GM18520 (cell line): ENCODE measurements around the gene NPEPL1.
"Not testable (repeated sequence)": the region's sequence is repeated elsewhere in the genome, so short reads cannot be mapped to it uniquely, and the experiment has no call there.

Experiments used
- ATAC-seq: cut with Tn5 transposase; IDR thresholded peaks from one replicate; pipeline ENCODE4 v1.9.1; 2021; ENCODE audit not compliant: unreplicated experiment

Gene NPEPL1

DNA sequence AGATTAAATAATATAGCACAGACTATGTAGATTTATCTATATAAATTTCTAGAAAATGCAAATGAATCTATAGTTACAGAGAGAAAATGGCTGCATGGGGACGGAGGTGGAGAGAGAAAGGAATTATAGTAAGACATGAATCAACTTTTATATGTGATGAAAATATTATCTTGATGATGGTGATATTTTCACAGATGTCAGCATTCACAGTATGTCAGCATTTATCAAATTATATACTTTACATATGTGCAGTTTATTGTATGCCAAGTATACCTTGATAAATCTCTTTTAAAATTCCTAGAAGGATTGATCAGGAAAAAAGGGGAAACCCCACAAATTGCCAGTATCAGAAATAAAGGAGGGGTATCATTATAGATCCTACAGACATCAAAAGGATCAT is 44.6 kb downstream of the NPEPL1 start:
- ATAC-seq: no peak

DNA sequence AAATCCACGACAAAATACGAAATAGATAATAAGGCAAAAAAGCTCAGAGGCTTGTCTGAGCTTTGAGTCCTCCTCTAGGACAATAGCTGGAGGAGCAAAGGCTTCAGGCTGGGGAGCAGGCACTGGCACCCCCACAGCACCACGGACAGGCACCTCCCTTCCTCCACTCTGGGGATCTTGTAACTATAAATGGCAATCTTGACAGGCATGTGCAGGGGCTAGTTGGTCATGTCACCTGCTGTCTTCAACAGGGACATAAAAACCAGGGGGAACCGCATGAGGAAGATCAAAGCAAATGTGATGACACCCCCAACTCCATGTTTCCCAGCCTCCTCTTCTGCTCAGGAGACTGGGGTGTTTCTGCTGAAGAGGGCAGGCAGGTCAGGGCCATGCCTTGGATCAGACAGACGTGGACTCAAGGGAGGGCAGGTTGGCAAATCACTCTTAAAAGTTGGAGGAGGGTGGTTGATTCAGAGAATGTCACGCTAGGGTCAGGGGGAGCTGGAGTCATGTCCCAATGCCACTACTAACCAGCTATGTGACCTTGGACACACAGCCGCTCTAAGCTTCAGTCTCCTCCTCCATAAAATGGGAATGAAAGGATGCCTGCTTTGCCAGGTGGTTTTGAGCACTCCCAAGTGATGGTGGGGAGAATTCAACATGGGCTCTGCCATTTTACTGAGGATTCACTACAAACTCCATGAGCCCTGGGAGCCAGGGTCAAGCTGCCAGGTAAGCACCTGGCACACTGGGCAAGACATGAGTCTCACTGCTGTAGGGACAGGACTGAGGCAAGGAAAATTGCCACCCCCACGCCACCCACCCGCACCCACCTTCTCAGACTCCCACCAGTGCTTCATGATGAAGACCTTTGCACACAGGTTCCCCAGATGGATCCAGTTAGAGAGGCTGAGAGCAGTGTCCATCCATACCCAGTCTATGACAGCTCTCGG is 48.0 kb downstream of the NPEPL1 start:
- no peak for ATAC-seq

DNA sequence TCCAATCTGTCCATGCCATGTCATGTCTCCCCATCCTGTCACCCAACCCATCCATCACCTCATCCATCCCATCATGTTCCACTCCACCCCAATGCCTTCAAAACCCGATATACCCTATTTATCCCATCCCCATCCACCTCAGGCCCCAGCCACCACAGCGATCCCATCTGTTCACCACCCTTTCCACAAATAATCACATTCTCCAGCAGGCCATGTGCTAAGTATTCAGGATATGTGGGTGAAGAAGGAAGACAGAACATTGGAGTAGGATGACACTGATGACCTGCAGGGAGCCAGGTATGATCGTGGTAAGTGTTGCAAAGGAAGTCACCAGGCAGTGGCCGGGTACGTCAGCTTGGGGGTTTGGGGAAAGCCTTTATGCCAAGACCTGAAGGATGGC is 48.8 kb downstream of the NPEPL1 start:
- no peak for ATAC-seq

DNA sequence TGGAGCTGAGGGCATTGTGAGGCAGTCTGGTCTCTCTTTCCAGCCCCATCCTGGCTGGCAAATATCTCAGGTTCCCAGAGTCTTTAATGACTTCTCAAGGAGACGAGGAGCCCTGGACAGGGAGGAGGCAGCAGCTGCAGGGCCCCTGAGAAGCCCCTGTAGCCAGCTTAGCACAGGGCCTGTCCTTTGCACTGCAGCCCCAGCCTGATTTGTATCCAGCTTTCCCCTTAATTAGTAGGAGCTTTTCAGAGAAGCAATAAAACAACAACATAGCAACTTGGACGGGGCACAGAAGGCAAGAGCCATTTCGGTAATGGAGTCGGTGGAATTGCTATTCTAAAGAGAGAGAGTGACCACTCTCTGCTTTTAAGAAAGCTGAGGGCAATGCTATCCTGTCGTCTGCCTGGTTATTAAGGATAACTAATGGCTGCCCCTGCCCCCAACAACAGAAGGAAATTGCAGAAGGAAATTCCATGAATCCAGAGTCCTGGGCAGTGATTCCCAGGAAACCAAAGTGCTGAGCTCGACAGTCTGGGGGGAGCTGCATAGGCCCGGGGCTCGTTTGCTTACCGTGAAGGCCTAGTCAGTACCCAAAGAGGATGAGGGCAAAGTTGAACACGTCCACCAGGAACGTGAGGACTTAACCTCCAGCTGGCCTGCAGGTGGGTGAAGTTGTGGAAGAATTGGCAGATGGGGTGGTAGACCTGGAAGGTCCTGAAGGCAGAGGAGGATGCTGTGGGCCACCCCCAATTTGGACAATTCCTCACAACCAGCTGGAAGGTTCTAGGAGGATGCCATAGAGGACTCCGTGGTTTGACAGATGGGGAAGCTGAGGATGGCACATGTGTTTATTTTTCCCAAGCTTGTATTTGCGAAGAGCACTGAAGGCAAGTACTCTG is 50.3 kb downstream of the NPEPL1 start:
- ATAC-seq: no peak

DNA sequence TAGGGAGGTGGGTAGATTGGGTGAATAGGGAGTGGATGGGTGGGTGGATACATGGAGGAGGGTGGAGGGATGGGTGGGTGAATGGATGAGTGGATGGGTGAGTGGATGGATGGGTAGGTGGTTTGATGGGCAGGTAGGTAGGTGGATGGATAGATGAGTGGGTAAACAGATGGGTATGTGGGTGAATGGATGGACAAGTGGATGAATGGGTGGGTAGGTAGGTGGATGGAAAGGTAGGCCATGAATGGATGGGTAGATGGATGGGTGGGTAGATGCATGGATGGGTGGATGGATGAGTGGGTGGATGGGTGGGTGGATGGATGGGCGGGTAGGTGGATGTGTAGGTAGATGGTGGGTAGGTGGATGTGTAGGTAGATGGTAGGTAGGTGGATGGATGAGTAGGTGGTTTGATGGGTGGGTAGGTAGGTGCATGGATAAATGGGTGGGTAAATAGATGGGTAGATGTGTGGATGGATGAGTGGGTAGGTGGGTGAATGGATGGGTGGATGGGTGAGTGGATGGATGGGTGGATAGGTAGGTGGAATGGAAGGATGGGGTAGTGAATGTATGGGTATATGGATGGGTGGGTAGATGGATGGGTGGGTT is 51.4 kb downstream of the NPEPL1 start:
- no peak for ATAC-seq

DNA sequence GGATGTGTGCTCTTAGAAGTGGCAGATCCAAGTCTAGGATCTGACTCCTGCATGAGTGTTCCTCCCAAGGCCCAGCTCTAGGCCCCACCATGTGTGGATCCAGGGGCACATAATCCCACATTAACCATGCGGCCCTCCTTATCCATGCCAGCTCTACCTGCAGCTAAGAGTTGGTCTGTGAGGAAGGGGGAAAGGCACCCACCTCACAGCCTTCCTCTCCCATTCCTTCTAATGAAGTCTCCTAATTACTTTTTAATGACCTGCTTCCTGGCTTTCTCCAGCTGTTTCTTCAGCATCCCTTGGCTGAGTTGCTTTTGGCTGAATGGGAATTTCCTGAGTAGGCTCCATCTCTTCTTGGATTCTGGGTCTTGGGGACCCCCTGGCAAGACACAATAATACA is 52.2 kb downstream of the NPEPL1 start:
- no peak for ATAC-seq

DNA sequence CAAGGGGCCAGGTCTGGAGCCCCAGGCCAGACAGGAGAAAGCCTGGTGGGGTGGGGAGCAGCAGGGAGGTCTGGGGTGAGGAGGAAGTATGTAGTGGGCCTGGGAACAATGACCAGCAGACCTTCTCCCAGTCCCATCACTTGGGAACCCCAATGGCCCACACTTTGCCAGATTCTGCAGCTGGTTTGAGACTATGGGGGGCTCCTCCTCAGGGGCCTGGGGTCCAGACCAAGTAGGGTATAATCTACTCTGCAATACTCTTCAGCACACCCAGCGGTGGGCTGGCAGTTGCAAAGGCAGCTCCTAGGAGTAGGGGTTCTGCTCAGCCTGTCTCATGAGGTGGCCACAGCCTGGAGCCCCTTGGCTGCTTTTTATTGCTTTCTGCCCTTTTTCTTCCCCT is 52.8 kb downstream of the NPEPL1 start:
- no peak for ATAC-seq

DNA sequence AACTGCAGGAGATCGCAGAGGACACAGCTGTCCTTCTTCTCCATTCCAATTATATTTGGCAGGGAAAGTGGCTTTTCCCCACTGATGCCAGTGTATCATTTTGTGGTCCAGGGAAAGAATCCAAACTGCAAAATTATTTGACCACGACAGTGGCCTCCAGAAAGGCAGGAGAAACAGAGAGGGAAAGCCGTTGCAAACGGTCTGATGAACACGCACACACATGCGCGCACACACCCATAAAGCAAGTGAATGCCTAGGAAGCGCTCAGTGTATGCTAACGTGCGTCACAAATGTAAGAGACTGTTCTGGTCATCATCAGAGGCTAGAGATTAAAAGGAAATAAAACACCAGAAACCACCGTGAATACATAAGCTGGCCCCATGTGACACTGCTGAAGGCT is 54.0 kb downstream of the NPEPL1 start:
- ATAC-seq: no peak

DNA sequence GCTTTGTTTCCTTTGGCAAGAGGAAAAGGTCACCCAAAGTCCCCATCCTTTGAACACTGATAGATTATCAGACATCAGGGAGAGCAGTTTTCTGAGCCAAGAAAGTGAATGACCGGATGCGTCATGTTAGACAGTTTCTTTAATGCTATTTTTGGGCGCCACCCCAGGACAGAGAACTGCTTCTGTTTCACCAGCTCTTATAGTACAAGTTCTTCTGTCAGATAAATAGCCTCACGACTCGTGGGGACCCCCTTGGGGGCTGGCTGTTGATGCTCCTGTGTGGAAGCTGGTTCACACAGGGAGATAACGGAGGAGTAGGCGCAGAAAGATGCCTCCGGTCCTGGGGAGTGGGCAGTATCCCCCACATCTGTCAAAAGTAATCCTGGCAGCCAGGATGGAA is 54.6 kb downstream of the NPEPL1 start:
- ATAC-seq: no peak

DNA sequence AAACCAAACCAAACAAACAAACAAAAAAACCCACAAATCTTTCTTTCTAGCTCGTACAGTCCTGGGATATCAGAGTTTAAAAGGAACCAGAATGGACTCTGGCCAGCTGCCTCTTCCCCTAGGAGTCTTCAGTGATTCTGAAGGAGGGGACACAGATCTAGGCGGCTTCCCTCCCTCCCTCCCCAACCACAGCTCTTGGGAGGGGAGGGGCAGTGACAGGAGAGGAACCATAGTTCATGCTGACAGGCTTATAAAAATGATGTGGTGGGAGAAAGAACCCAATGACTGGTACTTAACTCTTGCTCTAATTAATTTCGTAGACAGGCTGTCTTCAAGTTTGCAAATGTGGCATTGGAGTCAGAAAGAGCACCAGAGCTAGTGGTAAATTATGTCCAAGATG is 56.0 kb downstream of the NPEPL1 start:
- no peak for ATAC-seq

DNA sequence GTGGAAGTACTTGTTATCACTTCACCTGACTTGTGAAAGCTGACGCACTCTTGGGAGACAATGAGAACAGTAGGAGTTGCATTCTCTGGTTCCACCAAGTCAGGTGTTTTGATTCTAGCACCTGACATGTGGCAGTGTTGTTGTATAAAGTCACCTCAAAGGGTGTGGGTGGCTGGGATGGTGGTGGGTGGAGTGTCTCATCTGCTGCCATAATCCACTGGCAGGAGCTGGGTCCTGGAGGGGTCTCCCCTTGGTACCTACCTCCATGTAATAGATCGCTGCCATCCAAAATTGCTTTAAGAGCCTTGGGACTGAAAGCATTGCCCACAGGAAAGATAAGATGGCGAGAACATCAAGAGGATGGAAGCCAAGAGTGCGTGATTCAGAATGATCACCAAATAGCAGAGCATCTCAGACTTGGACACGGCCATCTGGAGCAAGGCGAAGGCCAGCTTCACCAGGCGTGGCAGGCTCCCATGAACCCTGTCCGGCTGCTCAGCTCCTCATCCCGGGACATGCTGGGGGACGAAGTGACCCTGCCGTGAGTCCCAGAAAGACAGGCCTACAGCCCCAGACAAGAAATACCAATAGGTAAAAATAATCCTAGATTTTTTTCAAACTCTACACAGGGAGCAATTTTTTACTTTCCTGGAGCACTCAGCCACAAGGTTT is 56.6 kb downstream of the NPEPL1 start:
- ATAC-seq: no peak

DNA sequence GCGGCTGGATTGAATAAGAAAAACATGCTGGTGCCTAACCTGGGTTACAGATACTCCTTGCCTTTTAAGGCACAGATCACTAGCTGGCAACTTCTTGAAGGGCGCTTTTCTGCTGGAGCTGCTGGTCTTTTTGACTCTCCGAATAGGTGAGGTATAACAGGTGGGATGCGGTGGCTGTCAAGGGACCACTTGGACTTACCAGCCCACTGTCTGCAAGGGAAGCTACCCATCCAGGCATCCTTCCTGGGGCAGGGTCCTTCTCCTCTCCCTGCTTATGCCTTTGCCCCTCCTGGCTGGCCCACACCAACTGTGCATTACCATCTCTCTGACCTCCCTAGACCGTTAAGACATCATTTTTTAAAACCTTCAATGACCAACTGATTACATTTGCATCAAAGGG is 57.4 kb downstream of the NPEPL1 start:
- ATAC-seq: no peak

DNA sequence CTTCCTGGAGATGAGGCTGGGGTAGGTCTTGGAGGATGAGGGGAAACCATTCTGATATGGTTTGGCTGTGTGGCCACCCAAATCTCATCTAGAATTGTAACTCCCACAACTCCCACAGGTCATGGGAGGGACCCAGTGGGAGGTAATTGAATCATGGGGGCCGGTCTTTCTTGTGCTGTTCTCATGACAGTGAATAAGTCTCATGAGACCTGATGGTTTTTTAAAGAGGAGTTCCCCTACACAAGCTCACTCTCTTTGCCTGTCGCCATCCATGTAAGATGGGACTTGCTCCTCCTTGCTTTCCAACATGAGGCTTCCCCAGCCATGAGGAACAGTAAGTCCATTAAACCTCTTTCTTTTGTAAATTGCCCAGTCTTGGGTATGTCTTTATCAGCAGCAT is 58.1 kb downstream of the NPEPL1 start:
- ATAC-seq: not testable (repeated sequence)

DNA sequence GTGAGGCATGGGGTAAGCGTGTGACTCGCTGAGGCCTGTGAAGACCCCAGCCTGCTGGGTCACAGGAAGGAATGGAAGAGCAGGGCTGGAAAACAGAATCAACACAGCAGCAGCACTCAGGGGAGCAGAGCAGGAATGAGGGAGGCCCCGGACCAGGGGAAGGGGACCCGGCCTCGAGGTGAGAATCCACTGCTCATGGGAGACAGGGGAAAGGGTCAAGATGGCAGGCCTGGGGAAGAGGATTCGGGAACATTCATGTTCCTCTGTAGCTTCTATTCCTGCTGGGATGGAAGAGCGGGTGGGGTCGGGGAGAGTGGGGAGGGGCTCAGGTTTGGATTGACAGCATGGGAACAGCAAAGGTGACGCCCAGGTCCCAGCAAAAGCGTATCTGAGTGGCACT is 59.4 kb downstream of the NPEPL1 start:
- no peak for ATAC-seq

DNA sequence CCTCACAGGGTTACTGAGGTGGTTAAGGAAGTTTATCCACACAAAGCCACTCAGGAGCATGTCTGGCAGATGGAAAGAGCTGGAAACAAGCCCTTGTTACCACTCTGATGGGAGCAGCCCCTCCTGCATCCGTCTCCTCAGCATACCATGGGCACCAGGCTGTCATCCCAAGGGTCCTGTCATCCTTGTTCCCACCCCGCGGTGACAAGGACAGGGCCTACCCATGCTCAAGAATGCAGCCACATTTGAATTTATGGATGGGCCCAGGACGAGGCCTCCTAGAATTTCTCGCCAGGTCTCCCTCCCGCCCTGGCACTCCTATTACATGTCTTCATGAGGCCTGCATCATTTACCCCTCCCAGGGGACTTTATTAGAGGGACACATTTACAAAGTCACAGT is 60.0 kb downstream of the NPEPL1 start:
- ATAC-seq: no peak

DNA sequence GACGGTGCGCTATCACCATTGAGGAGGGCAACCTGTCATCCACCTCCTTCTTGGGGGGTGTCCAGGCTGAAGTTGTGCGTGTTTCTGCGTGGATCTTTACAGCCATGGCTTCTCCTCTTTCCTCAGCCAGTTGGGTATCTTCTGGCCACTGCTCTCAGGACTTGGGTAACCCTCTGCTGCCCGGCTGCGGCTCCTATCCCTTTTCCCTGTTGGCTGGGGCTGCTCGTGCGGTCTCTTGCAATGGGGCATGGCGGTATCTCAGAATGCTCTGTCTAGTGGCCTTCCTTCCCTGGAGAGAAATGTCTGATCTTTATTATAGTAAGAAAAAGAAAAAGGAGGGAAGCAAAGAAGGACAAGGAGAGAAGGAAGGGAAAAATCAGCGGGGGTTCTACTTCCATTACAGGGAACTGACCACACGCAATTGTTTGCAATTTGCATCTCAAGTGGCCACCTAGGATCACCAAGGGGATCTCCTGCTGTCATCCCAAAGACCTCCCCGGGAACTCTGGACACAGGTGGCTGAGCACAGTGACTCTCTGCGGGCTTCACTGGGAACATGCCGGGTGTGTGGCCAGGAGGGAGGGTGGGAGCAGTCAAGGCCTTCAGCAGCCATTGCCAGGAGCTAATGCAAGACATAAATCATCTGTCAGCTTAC is 60.8 kb downstream of the NPEPL1 start:
- ATAC-seq: no peak

DNA sequence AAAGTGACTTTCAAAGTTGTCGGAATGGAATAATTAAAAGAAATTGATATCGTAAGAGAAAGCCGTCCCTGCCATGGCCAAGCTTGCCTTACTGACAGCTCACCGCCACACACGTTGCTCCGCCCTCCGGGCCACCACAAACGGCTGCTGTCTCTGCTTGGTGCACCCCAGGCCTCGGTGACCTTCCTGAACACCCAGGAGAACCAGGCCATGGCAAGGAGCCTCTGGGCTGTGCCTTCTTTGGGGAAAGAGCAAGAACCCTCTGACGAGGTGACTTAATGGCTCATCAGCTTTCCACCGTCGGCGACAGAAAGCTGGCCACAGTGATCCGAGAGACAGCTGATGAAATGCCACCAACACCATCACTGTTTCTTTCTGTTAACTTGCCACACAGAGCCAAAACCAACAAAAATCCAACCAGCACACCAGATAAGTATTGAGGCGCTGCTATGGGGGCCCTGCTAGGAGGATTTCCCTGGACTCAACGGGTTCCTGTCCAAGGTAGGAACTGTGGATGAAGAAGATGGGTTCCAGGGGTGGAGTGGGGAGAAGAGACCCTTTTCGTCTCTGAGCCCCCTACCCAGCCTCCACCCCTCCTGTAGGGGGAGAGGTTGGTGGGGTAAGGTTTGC is 61.4 kb downstream of the NPEPL1 start:
- ATAC-seq: no peak

DNA sequence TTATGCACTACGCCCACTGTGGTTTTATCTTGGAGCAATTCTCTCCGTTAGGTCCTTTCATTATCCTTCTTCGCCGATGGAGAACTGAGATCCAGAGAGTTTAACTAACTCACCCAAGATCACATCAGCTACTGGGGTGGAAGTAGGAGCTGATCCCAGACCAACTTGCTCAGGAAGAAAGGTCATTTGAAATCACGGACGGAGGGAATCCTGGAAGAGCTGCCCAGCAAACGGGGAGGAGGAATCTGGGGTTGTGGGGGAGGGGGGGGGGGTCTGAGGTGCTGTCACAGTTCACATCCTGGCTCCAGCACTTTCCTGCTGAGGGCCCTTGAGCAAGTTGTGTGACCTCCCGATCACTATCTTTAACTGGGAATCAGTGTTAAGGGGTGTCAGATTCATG is 62.0 kb downstream of the NPEPL1 start:
- no peak for ATAC-seq

DNA sequence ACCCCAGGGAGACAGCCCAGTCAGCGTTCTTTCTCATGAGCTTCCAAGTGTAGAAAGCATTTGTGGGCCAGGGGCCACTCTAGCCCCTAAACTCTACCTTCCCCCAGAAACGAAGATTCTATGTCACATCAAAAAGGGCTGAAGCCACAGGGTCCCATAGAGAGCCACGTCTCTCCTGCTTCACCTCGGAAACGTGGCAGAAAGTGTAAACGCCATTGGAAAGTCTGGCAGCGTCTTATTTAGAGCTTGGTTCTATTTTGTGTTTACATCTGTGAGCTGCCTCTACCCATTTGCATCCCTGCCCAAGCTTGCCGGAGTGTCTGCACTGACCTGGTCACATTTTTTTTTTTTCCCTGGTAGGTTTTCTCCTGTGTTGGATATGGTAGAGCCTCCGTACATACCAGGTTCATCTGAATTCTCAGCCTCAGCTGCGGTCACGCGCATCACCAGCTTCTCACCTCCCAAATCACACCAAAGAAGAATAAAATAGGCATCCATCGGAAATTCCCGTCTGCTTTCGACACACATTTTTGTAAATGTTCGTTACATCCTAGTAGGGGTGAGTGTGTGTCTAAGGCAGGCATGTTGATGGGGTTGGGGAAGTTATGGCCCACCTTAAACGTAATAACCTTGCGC is 62.6 kb downstream of the NPEPL1 start:
- ATAC-seq: no peak
